HG03575 (cell line): ENCODE results near the gene CXXC5.

Source experiments
- ATAC-seq: cut with Tn5 transposase; IDR thresholded peaks from one replicate; pipeline ENCODE4 v1.9.1; 2021; ENCODE audit not compliant: unreplicated experiment, insufficient number of reproducible peaks, low FRiP score; ENCODE audit errors: extremely low read depth

Gene CXXC5

DNA sequence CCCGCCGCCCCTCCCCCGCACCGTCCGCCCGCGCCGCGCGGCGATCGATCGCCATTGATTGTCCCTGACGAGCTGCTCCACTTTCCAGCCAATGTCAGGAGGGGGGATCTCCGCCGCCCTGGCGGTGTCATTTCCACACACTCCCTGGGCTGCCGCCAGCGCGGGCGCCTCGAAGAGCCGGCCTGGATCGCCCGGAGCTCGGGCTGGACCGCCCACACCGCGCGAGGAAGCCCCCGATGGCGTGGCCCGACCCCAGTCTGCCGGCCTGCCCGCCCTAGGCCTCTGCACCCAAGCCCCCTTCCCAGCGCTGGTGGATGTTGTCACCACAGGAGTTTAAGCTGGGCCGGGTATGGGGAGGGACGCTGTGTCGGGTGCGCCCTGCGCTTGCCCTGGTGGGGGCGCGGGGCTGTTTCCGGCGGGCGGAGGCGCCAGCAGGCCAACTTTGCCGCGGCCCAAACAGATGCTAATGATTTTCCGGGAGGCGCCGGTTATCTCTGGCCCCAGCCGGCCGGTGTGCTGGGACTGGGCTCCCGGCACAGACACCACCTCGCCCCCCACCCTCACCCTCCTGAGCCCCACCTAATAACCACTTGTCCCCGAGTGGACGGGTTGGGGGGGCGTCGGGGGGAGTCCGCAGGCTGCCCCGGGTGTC lies 10.6 kb upstream of the CXXC5 start:
- no peak for ATAC-seq

GRCh38 chr5:139638090-139638735 lies 9.9 kb upstream of the CXXC5 start:
- no peak for ATAC-seq

- no peak for ATAC-seq
These were observed 9.2 kb upstream of the CXXC5 start for GRCh38 chr5:139638736-139639618.

DNA sequence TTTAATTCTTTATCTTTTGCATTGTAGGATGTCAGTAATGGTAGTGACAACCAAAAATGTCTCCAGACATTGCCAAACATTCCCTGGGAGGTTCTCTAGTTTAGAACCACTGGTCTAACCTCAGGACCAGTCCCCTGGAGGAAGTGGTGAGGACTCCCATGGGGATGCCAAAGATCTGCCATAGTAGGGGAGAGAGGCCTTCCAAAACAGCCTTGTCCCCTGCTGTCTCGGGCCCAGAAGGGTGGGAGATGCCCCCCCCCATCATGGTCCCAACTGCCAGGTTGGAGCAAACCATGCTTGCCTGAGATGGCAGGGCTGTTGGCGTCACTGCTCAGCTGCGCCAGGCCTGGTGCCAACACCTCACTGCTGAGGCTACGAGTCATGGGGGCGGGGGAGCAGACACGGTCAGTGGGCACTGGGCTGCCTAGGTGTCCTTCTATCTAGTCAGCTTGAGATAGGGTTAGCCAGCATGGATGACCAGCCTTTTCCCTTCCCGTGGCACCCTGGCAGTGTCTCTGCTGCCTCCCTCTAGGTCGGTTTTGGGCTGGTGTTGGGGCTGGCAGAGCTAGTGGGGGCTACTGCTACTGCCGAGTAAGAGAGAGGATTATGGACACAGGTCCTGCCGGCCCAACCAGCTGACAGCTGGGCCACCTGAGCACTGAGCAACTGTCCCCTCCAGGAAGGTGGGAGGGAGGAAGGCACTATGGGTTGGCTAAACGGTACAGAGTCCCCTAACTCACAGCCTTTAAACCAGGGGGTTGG lies 8.3 kb upstream of the CXXC5 start:
- no peak for ATAC-seq

DNA sequence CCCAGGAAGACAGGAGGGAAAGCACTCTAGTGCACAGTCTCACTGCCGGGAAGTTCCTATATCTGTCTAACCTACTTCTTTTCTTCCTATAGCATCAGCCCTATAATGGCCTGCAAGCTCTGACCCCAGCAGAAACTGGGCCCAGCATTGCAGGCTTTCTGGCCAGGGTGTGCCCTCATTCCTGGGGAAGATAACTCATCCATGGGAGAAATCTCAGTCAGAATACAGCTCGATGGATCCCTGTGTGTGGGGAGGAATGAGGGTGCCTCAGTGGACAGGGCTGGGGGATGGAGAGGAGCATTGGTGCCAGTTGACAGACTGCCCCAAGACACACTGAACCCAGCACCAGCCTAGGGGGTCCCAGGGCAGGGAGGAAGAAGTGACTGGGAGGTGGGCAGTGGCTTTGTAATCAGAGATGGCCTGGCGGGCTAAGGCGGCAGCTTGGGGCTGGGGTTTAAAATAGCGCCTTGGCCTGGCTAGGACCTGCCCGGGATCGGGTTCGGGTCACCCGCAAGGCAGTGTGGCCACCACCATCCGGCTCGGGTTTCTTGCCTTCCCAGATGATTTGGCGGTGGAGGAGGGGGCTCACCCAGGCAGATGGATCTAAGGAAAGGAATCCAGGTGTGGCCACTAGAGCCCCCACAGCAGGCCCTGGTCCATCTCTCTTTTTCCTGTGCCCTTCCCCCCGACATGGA lies 7.6 kb upstream of the CXXC5 start:
- no peak for ATAC-seq

GRCh38 chr5:139641116-139642080 lies 6.8 kb upstream of the CXXC5 start:
- ATAC-seq = no peak

DNA sequence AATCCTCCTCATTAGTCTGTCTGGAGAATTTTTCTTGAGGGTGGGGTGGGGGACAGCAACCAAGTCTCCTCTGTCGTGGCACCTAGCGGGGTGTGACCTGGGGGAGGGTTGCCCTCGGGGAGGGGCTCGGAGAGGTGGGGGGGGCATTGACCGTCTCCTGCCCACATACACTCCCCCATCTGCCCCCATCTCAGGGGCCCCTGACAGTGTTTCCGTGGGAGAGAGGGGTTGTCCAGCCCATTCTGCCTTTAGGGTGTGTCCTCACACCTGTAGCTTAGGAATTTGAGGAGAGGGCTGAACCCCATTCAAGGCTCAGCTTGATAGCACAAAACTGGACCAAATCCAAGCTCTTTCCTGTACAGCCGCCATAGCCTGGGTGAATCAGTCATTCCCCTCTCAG lies 5.9 kb upstream of the CXXC5 start:
- ATAC-seq = no peak

DNA sequence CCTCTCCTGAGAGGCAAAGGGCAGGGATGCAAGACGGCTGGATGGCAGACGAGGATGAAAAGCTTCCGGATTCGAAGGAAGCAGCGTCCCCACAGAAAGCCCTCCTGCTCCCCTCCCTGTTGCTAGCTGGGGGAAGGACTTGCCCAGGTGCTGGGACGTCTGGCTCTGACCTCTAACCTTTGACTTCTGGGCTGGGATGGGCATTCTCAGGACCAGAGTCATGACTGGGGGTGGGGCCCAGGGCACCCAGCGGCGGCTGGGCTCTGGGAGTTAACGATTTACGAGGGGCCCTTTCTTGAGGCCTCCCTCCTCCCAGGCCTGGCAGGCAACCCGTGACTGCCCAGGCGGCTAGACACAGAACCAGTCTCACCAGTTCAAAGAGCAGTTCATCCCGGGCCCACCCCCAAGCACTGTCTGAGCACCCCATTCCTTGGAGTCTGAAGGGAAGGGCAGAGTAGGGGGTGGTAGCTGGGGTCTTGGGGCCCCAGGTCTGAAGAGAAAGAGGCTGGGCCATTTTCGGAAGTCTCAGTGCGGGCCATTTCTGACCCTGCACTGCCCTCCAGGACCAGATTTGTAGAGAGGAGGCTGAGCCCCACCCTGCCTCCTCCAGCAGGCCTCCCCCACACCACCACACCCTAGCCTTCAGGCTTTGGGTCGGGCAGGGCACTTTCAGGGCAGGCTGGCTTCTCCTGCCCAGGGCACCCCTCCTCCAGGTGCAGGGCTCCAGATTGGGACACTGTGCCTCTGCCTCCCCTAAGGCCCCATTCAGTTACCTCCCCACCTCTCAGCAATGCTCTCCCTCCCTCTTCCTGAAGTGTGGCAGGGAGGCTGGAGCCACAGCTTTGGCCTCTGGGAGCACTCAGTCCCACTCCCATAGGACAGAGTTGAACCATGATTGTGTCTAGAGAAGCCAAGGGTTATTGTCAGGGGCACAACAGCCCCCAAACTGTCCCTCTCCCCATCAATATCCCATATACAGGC lies 5.0 kb upstream of the CXXC5 start:
- no peak for ATAC-seq

- ATAC-seq = no peak
These were observed 4.1 kb upstream of the CXXC5 start for GRCh38 chr5:139644001-139644456.

GRCh38 chr5:139644646-139645429 lies 3.3 kb upstream of the CXXC5 start:
- no peak for ATAC-seq

- no peak for ATAC-seq
These were observed 2.7 kb upstream of the CXXC5 start for GRCh38 chr5:139645430-139645871.

- no peak for ATAC-seq
These were observed 2.0 kb upstream of the CXXC5 start for GRCh38 chr5:139646111-139646510.

DNA sequence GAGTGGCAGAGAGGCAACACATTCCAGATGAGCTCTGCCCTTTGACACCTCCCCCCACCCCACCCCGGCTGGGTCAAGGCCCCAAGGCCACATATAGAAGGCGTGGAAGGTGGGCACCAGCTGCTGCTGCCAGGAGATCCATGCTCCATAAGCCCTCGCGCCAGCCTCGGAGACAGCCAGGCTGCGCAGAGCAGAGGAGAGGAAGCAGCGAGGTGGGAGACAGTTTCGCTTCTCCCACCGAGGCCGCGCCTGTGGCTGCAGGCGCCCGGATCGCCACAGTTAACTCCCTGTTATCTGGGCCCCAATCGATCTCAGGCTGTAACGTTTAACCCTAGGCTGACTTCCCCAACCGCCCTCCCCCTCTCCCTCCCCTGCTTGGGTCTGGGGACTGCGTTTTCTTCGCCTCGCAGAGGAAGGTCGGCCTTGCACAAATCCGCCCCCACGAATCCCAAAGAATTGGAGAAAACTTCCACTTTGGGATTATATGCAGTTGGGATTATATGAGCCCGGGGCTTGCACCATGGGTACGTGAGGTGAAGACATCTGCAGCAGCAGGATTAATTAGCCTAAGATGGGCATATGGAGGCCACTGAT lies 1.1 kb upstream of the CXXC5 start:
- no peak for ATAC-seq

DNA sequence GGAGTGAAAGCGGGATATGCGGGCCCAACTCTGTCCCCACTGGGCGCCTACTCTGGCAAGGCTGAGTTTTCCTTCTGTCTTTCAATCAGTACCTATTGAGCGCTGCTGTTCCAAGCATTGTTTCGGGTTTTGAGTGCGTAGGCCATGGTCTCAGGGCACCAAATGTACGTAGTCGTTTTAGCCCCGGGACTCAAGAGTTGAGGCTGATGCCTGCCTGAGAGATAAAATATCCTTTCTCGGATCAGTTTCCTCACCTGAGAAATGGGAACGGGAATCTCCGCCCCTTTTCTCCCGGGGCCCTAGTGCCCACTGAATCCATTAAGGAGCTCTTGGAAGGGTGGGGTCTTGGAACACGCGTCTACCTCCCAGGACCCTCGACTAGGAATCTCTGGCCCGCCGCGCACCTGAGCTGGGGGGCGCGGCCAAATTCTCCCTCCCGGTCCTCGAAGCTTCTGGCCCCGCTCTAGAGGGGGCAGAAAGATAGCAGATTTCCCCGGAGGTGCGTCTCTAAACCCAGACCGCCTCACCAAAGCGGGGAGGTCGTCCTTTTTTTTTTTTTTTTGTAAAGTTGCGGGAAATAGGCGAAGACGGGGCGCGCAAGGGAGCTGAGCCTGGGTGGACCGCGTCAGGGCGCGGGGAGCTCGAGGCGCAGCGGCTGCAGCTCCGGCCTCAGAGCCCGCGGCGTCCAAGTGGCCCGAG lies 494 bp upstream of the CXXC5 start:
- no peak for ATAC-seq
